Ishikawa (cell line): ENCODE measurements around the gene HOTAIR.

Source experiments
- CREB1 ChIP-seq: IDR thresholded peaks from 2 replicates; pipeline ENCODE4 v1.6.1; 2012; ENCODE audit warnings: low read depth
- TF ChIP-seq, protein P1 (sequence below): IDR thresholded peaks from 2 replicates; pipeline ENCODE4 v1.6.1; 2012; ENCODE audit warnings: low read depth, mild to moderate bottlenecking

- TF ChIP-seq, protein P1, sequence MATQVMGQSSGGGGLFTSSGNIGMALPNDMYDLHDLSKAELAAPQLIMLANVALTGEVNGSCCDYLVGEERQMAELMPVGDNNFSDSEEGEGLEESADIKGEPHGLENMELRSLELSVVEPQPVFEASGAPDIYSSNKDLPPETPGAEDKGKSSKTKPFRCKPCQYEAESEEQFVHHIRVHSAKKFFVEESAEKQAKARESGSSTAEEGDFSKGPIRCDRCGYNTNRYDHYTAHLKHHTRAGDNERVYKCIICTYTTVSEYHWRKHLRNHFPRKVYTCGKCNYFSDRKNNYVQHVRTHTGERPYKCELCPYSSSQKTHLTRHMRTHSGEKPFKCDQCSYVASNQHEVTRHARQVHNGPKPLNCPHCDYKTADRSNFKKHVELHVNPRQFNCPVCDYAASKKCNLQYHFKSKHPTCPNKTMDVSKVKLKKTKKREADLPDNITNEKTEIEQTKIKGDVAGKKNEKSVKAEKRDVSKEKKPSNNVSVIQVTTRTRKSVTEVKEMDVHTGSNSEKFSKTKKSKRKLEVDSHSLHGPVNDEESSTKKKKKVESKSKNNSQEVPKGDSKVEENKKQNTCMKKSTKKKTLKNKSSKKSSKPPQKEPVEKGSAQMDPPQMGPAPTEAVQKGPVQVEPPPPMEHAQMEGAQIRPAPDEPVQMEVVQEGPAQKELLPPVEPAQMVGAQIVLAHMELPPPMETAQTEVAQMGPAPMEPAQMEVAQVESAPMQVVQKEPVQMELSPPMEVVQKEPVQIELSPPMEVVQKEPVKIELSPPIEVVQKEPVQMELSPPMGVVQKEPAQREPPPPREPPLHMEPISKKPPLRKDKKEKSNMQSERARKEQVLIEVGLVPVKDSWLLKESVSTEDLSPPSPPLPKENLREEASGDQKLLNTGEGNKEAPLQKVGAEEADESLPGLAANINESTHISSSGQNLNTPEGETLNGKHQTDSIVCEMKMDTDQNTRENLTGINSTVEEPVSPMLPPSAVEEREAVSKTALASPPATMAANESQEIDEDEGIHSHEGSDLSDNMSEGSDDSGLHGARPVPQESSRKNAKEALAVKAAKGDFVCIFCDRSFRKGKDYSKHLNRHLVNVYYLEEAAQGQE, result no peak
- no peak for TF ChIP-seq CREB1
Measured at GRCh38 chr12:54015018-54015931, 40.5 kb upstream of the HOTAIR start.
